KMS-11 (cell line): ENCODE results near the gene AMOT.

Source experiments
- H2AFZ ChIP-seq: fragments of 200-600 bp; sonication (generic); 2 replicates; pipeline ENCODE4 v1.6.1; 2016; ENCODE audit warnings: antibody characterized with exemption, mixed run types, low read depth
- H3K27ac ChIP-seq: fragments of 200-600 bp; sonication (generic); 2 replicates; pipeline ENCODE4 v1.6.1; 2016; ENCODE audit warnings: mild to moderate bottlenecking, mixed run types
- H3K27me3 ChIP-seq: fragments of 200-600 bp; sonication (generic); 2 replicates; pipeline ENCODE4 v1.6.1; 2017; ENCODE audit warnings: mild to moderate bottlenecking, low read depth, mixed run types, moderate library complexity; ENCODE audit not compliant: insufficient read depth
- H3K36me3 ChIP-seq: fragments of 200-600 bp; sonication (generic); 2 replicates; pipeline ENCODE4 v1.6.1; 2017; ENCODE audit warnings: mild to moderate bottlenecking, mixed run types; ENCODE audit not compliant: insufficient read depth
- H3K4me1 ChIP-seq: fragments of 200-600 bp; sonication (generic); 2 replicates; pipeline ENCODE4 v1.6.1; 2016; ENCODE audit warnings: mild to moderate bottlenecking, low read depth, mixed run types; ENCODE audit not compliant: poor library complexity, severe bottlenecking
- H3K4me2 ChIP-seq: fragments of 200-600 bp; sonication (generic); 2 replicates; pipeline ENCODE4 v1.7.0; 2016; ENCODE audit warnings: mild to moderate bottlenecking, mixed run types
- H3K4me3 ChIP-seq: fragments of 200-600 bp; sonication (generic); IDR thresholded peaks from 2 replicates; pipeline ENCODE4 v1.6.1; 2017; ENCODE audit warnings: low read depth, low read length, mixed read lengths; ENCODE audit not compliant: insufficient read depth
- H3K79me2 ChIP-seq: fragments of 200-600 bp; sonication (generic); 2 replicates; pipeline ENCODE4 v1.6.1; 2016; ENCODE audit warnings: low read depth, mixed run types; ENCODE audit not compliant: insufficient read depth
- H3K9ac ChIP-seq: fragments of 200-600 bp; sonication (generic); 2 replicates; pipeline ENCODE4 v1.6.1; 2016; ENCODE audit warnings: mild to moderate bottlenecking, mixed run types
- H4K20me1 ChIP-seq: fragments of 200-600 bp; sonication (generic); 2 replicates; pipeline ENCODE4 v1.6.1; 2016; ENCODE audit warnings: mild to moderate bottlenecking, mixed run types; ENCODE audit not compliant: insufficient read depth
- CTCF ChIP-seq: fragments of 200-600 bp; sonication (generic); conservative IDR thresholded peaks from 2 replicates; pipeline ENCODE4 v1.6.1; 2017; ENCODE audit warnings: low read depth, mild to moderate bottlenecking, antibody characterized with exemption, low read length, moderate library complexity, mixed read lengths

AMOT gene

GRCh38 chrX:112800971-112801775 is 39.5 kb downstream of the AMOT start:
- Histone ChIP-seq H3K36me3 (no peaks in the 10 kb centered on the region), H3K27ac (no peak overlapping the region), H3K4me1 (no peaks in the 10 kb centered on the region), H3K4me2 (no peak overlapping the region), H3K4me3 (no peak overlapping the region), H4K20me1 (no peaks in the 10 kb centered on the region), H2AFZ (no peak overlapping the region), H3K27me3 (no peaks in the 10 kb centered on the region), H3K9ac (no peak overlapping the region), H3K79me2 (no peaks in the 10 kb centered on the region)
- TF ChIP-seq CTCF = no peak

DNA sequence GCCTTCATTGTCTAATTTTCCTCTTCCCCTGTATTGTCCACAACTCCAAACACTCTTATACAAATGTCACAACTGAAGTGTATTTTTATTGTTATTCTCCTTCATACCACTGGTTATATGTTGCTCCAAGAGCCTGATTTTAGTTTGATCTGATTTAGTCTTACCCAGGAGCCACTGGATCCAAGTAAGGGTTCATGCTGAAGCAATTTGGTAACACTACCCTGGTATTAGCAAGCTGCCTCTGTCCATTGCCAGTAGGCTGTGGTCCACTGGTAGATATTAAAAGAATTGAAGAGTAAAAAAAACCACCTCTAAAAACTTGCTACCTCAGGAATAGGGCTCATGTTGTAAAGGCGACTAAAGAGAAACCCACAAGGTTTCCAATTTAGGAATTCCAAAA is 41.2 kb downstream of the AMOT start:
- Histone ChIP-seq H3K27ac (no peak overlapping the region), H3K4me3 (no peak overlapping the region), H4K20me1 (no peaks in the 10 kb centered on the region), H3K4me1 (no peaks in the 10 kb centered on the region), H3K9ac (no peak overlapping the region), H3K79me2 (no peaks in the 10 kb centered on the region), H2AFZ (no peak overlapping the region), H3K27me3 (no peaks in the 10 kb centered on the region), H3K36me3 (no peaks in the 10 kb centered on the region), H3K4me2 (no peak overlapping the region)
- TF ChIP-seq CTCF = no peak

DNA sequence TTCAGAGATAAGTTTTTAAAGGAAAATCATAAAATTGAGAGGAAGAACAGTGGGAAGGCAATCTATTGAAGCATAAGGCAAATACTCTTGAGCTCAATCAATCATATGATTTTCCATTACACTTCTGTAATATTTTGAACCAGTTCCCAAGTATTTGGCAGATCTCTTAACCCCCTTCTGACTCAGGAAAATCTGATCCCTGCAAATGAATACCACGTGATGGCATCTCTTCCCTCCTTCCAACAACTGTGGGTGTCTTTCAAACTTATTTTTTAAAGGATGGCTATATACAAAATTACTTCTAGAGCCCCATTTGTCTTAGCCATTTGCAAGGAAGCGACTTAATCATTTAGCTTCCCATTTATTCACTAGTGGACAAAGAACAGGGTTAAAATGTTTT is 41.9 kb downstream of the AMOT start:
- no peak overlapping the region for H3K27ac ChIP-seq
- no peak for TF ChIP-seq CTCF
- no peak overlapping the region for H2AFZ ChIP-seq
- no peak overlapping the region for H3K4me2 ChIP-seq
- no peaks in the 10 kb centered on the region for H3K4me1 ChIP-seq
- no peaks in the 10 kb centered on the region for H4K20me1 ChIP-seq
- H3K36me3 ChIP-seq = no peaks in the 10 kb centered on the region
- no peak overlapping the region for H3K4me3 ChIP-seq
- no peaks in the 10 kb centered on the region for H3K27me3 ChIP-seq
- no peaks in the 10 kb centered on the region for H3K79me2 ChIP-seq
- no peak overlapping the region for H3K9ac ChIP-seq

- no peak overlapping the region for H3K4me2 ChIP-seq
- no peaks in the 10 kb centered on the region for H3K36me3 ChIP-seq
- H3K9ac ChIP-seq = no peak overlapping the region
- H3K4me3 ChIP-seq = no peak overlapping the region
- H2AFZ ChIP-seq = no peak overlapping the region
- no peaks in the 10 kb centered on the region for H3K27me3 ChIP-seq
- H3K79me2 ChIP-seq = no peaks in the 10 kb centered on the region
- H3K27ac ChIP-seq = no peak overlapping the region
- TF ChIP-seq CTCF = no peak
- no peaks in the 10 kb centered on the region for H3K4me1 ChIP-seq
- no peaks in the 10 kb centered on the region for H4K20me1 ChIP-seq
Measured at GRCh38 chrX:112789931-112790330, 50.7 kb downstream of the AMOT start.
